ENCODE measurements around the gene HSD17B1. TPM values are rescaled to one million over a fixed set of nuclear protein-coding genes. Genes with fewer than 3 reads are reported as not detected.
"Not testable (repeated sequence)": the region's sequence is repeated elsewhere in the genome, so short reads cannot be mapped to it uniquely, and the experiment has no call there.

The HSD17B1 gene
- total RNA-seq, 6 donors from 2014 or later, result 1.3 to 6.3 (median 1.7) TPM; not detected in 1

DNA sequence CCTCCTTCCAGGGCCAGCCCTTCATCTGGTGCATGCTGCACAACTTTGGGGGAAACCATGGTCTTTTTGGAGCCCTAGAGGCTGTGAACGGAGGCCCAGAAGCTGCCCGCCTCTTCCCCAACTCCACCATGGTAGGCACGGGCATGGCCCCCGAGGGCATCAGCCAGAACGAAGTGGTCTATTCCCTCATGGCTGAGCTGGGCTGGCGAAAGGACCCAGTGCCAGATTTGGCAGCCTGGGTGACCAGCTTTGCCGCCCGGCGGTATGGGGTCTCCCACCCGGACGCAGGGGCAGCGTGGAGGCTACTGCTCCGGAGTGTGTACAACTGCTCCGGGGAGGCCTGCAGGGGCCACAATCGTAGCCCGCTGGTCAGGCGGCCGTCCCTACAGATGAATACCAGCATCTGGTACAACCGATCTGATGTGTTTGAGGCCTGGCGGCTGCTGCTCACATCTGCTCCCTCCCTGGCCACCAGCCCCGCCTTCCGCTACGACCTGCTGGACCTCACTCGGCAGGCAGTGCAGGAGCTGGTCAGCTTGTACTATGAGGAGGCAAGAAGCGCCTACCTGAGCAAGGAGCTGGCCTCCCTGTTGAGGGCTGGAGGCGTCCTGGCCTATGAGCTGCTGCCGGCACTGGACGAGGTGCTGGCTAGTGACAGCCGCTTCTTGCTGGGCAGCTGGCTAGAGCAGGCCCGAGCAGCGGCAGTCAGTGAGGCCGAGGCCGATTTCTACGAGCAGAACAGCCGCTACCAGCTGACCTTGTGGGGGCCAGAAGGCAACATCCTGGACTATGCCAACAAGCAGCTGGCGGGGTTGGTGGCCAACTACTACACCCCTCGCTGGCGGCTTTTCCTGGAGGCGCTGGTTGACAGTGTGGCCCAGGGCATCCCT lies 9.3 kb upstream of the HSD17B1 start:
- peaks cover 0 to 9% (median 4%) of the 10 kb centered on the region in 4 donors for H3K4me1 ChIP-seq
- ATAC-seq (ENCODE audit: low FRiP score in 2 of 2) (no peak), DNase-seq (no peak)
- WGBS, 2 donors, result 88% methylated on average over 25 of the region's 39 CpGs; no CpG with 5 or more reads in 1 of the 2 donors
- no peaks in the 10 kb centered on the region for H3K9me3 ChIP-seq
- H3K4me3 ChIP-seq, result no peak overlapping the region
- H3K27ac ChIP-seq, result no peak overlapping the region
- no peak for TF ChIP-seq EP300 (IDR thresholded peaks at IDR 0.05)
- TF ChIP-seq POLR2AphosphoS5 (IDR thresholded peaks at IDR 0.05), result no peak
- no peaks in the 10 kb centered on the region for H3K27me3 ChIP-seq
- peaks cover 7 to 63% (median 42%) of the 10 kb centered on the region in 4 donors for H3K36me3 ChIP-seq

DNA sequence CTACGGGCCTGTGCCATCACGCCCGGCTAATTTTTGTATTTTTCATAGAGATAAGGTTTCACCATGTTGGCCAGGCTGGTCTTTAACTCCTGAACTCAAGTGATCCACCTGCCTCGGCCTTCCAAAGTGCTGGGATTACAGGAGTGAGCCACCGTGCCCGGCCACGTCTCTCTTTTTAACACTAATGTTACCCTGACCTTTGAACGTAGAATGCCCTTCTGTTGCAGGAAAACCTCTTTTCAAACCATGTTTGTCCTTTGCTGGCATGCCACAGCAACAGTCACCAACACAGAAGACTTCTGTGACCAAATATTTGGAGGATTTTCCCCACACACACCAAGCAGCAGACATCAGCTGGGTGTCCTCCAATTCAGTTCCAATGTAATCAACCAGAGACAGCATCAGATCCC lies 7.8 kb upstream of the HSD17B1 start:
- WGBS, 2 donors, result 77 to 79% methylated on average over 8 of the region's 8 CpGs
- no peaks in the 10 kb centered on the region for H3K9me3 ChIP-seq
- no peak overlapping the region for H3K4me3 ChIP-seq
- peaks cover 0 to 14% (median 6%) of the 10 kb centered on the region in 4 donors for H3K4me1 ChIP-seq
- no peak overlapping the region for H3K27ac ChIP-seq
- peaks cover 7 to 49% (median 31%) of the 10 kb centered on the region in 4 donors for H3K36me3 ChIP-seq
- H3K27me3 ChIP-seq, result no peaks in the 10 kb centered on the region
- no peak for DNase-seq
- no peak for ATAC-seq (ENCODE audit: low FRiP score in 2 of 2)
- TF ChIP-seq POLR2AphosphoS5 (IDR thresholded peaks at IDR 0.05) (no peak), POLR2A (IDR thresholded peaks at IDR 0.05) (no peak), EP300 (IDR thresholded peaks at IDR 0.05) (no peak)
- TF ChIP-seq, protein P1, sequence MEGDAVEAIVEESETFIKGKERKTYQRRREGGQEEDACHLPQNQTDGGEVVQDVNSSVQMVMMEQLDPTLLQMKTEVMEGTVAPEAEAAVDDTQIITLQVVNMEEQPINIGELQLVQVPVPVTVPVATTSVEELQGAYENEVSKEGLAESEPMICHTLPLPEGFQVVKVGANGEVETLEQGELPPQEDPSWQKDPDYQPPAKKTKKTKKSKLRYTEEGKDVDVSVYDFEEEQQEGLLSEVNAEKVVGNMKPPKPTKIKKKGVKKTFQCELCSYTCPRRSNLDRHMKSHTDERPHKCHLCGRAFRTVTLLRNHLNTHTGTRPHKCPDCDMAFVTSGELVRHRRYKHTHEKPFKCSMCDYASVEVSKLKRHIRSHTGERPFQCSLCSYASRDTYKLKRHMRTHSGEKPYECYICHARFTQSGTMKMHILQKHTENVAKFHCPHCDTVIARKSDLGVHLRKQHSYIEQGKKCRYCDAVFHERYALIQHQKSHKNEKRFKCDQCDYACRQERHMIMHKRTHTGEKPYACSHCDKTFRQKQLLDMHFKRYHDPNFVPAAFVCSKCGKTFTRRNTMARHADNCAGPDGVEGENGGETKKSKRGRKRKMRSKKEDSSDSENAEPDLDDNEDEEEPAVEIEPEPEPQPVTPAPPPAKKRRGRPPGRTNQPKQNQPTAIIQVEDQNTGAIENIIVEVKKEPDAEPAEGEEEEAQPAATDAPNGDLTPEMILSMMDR (IDR thresholded peaks at IDR 0.05), result no peak

DNA sequence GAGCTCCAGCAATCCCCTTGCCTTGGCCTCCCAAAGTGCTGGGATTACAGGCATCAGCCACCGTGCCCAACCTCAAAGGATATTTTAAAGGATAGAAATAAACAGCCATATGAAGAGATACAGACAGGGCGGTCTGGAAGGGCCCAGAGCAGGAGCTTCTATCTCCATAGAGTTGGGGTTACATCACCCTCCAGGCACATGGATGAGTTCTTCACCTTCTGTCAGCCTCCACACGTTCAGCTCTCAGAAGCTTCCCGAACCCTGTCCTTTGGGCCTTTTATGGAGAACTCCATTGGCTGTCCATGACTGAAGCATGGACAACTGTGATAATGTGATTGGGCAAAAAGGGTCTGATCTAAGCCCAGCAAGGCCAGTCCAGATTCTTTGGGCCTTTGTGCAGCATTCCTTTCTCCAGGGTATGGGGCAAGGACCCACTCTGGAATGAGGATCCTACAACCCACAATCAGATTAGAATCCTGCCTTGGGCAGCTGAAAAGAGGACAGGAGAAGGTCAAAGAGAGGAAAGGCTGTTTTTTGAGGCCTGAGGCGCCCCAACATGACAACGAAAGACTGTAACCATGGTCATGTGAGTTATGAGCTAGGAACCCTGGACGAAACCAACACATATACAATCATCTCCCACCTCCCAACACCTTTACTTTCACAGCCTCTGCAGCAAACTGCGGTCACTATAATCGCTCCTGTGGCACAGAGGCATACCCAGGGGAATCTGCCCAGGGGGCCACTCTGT lies 6.8 kb upstream of the HSD17B1 start:
- H3K27ac ChIP-seq; ATAC-seq (ENCODE audit: low FRiP score in 2 of 2); H3K9me3 ChIP-seq; H3K27me3 ChIP-seq; H3K4me3 ChIP-seq; DNase-seq: not testable (repeated sequence)
- WGBS, 2 donors, result 89 to 96% methylated on average over 9 of the region's 9 CpGs
- Histone ChIP-seq H3K4me1 (peaks cover 0 to 14% (median 6%) of the 10 kb centered on the region in 4 donors), H3K36me3 (peaks cover 7 to 45% (median 26%) of the 10 kb centered on the region in 4 donors)

DNA sequence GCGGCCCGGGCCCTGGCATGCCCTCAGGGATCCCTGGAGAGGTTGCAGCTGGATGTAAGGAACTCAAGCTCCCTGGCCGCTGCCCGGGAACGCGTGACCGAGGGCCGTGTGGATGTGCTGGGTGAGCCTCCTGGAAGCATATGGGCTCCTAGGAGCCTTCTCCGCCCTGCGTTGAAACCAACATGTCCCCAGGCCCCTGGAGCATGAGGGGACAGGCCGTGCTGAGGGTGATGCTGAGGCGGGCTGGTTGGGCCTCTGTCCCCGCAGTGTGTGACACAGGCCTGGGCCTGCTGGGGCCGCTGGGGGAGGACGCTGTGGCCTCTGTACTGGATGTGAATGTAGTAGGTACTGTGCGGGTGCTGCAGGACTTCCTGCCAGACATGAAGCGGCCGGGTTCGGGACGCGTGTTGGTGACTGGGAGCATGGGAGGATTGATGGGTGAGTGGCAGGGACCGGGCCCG lies 5.7 kb upstream of the HSD17B1 start:
- ATAC-seq (ENCODE audit: low FRiP score in 2 of 2) (peak in 1 of 2 donors; percentile 6), DNase-seq (peak in 1 of 2 donors; percentile 82)
- peaks cover 0 to 14% (median 6%) of the 10 kb centered on the region in 4 donors for H3K4me1 ChIP-seq
- TF ChIP-seq, protein P1 (IDR thresholded peaks at IDR 0.05), result no peak
- no peak for TF ChIP-seq POLR2AphosphoS5 (IDR thresholded peaks at IDR 0.05)
- TF ChIP-seq POLR2A (IDR thresholded peaks at IDR 0.05), result no peak
- TF ChIP-seq EP300 (IDR thresholded peaks at IDR 0.05), result no peak
- H3K4me3 ChIP-seq, result no peak overlapping the region
- H3K36me3 ChIP-seq, result peaks cover 7 to 34% (median 20%) of the 10 kb centered on the region in 4 donors
- no peak overlapping the region for H3K27ac ChIP-seq
- 92 to 94% methylated on average over 8 to 23 of the region's 23 CpGs for WGBS, 2 donors
- H3K27me3 ChIP-seq, result no peaks in the 10 kb centered on the region
- H3K9me3 ChIP-seq, result no peaks in the 10 kb centered on the region

DNA sequence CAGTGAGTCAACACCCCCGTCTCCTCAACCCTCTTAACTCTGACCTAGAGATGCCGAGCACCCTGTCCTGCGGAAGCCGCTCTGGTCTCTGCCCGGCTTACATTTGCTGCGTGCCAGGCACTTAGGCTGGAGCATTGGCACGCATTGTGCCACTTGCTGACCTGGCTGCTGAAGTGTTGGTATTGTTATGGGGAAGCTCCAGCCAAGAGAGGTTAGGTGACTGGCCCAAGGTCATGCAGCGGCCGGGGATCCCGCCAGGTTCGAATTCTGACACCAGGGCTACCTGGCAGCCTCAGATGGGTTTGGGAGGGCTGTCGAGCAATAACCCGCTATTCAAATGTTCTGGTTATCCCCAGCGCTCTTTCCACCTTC lies 5.0 kb upstream of the HSD17B1 start:
- WGBS, 2 donors, result 91% methylated on average over 11 of the region's 14 CpGs; no CpG with 5 or more reads in 1 of the 2 donors
- no peak for DNase-seq
- no peak for ATAC-seq (ENCODE audit: low FRiP score in 2 of 2)
- no peak for TF ChIP-seq EP300 (IDR thresholded peaks at IDR 0.05)
- peak in 1 of 4 donors; percentile 16 for TF ChIP-seq POLR2A (IDR thresholded peaks at IDR 0.05)
- peaks cover 0 to 19% (median 6%) of the 10 kb centered on the region in 4 donors for H3K4me1 ChIP-seq
- H3K9me3 ChIP-seq, result no peaks in the 10 kb centered on the region
- H3K36me3 ChIP-seq, result peaks cover 7 to 29% (median 15%) of the 10 kb centered on the region in 4 donors
- H3K4me3 ChIP-seq, result peak overlapping the region in 1 of 4 donors; percentile 48
- no peak overlapping the region for H3K27ac ChIP-seq
- no peaks in the 10 kb centered on the region for H3K27me3 ChIP-seq

Measured in upper lobe of left lung (tissue), 6 donors.